ENCODE data around the gene JAM3. TPM values are rescaled to one million over a fixed set of nuclear protein-coding genes. Genes with fewer than 3 reads are reported as not detected.

The JAM3 gene
- total RNA-seq, 1 donor from 2014 or later: 3.9 TPM

GRCh38 chr11:134134167-134134566, 65.3 kb downstream of the JAM3 start:
- H3K4me3 Mint-ChIP-seq: no peak overlapping the region
- H3K27me3 Mint-ChIP-seq (ENCODE audit: insufficient read depth): peaks cover 3% of the 10 kb centered on the region
- H3K9me3 Mint-ChIP-seq: peaks cover 22% of the 10 kb centered on the region
- H3K36me3 Mint-ChIP-seq (ENCODE audit: low read depth): peaks cover 4% of the 10 kb centered on the region
- H3K27ac Mint-ChIP-seq: no peak overlapping the region
- H3K4me1 Mint-ChIP-seq (ENCODE audit: low read depth): no peaks in the 10 kb centered on the region
- DNase-seq (ENCODE audit: low spot score): no peak
- intact Hi-C loops (cut with micrococcal nuclease): no loop called here

DNA sequence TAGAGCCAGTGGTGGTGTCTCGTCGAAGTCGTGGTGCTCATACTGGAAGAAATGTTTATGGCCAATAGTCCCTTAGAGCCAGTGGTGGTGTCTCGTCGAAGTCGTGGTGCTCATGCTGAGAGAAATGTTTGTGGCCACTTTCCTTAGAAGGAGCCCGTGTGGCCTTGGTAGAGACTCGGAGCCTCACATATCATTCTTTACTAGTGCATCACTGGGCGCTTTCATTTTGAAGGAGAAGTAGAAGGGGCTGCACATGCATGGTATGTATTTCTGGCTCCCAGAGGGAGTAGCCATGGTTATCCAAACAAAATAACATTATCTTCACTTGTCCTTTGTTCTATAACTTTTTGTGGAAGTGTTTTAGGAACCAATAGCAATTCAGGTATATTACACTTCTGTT, 69.5 kb downstream of the JAM3 start:
- DNase-seq (ENCODE audit: low spot score): no peak
- Mint-ChIP-seq H3K4me1 (ENCODE audit: low read depth) (peaks cover under 1% of the 10 kb centered on the region), H3K27me3 (ENCODE audit: insufficient read depth) (peaks cover 3% of the 10 kb centered on the region), H3K36me3 (ENCODE audit: low read depth) (peaks cover 1% of the 10 kb centered on the region), H3K27ac (no peak overlapping the region), H3K9me3 (peaks cover 4% of the 10 kb centered on the region), H3K4me3 (no peak overlapping the region)
- intact Hi-C loops (cut with micrococcal nuclease): loop anchor here (5.0 kb wide), 2 partner anchors 71 to 191 kb away; partner anchors contain the start of gene JAM3

DNA sequence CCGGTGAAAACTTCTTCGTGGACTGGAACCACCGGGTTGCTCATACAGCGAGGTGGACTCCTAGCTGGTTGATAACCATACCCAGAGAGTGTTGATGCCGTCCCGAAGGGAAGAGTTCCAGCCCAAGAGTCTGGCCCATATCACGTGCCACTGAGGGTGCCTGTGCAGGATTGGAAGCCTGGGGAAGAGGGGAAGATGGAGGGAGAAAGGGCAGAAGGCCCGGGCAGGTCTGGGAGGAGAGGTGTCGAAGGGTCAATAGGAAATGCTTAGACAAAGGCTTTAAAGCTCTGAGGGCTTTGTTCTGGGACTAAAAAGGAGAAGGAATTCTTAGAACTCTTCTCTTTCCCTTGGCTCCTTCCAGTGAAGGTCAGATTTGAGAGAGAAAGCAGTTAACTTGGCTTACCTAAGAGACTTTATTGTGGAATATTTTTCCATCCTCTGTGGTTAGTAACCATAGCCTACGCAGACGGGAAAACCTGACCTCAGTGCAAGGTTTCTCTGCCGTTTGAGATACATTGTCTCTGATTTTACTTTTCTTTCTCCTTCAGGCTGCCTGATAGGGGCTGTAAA, 70.5 kb downstream of the JAM3 start:
- Mint-ChIP-seq H3K4me3 (no peak overlapping the region), H3K4me1 (ENCODE audit: low read depth) (peaks cover 11% of the 10 kb centered on the region), H3K27me3 (ENCODE audit: insufficient read depth) (peaks cover 2% of the 10 kb centered on the region), H3K9me3 (no peaks in the 10 kb centered on the region), H3K36me3 (ENCODE audit: low read depth) (peaks cover 5% of the 10 kb centered on the region), H3K27ac (no peak overlapping the region)
- intact Hi-C loops (cut with micrococcal nuclease): loop anchor here (1.0 to 5.0 kb wide), 4 partner anchors 72 to 212 kb away; partner anchors contain the start of gene JAM3
- no peak for DNase-seq (ENCODE audit: low spot score)

- intact Hi-C loops (cut with micrococcal nuclease): loop anchor here (1.0 to 5.0 kb wide), 4 partner anchors 73 to 213 kb away; partner anchors contain the start of gene JAM3
- peak; percentile 26 for DNase-seq (ENCODE audit: low spot score)
- no peaks in the 10 kb centered on the region for H3K9me3 Mint-ChIP-seq
- H3K4me1 Mint-ChIP-seq (ENCODE audit: low read depth): peaks cover 13% of the 10 kb centered on the region
- H3K36me3 Mint-ChIP-seq (ENCODE audit: low read depth): peaks cover 6% of the 10 kb centered on the region
- no peak overlapping the region for H3K27ac Mint-ChIP-seq
- no peaks in the 10 kb centered on the region for H3K27me3 Mint-ChIP-seq (ENCODE audit: insufficient read depth)
- no peak overlapping the region for H3K4me3 Mint-ChIP-seq
Measured at GRCh38 chr11:134139873-134140331, 71.0 kb downstream of the JAM3 start.

- no peak for DNase-seq (ENCODE audit: low spot score)
- Mint-ChIP-seq H3K4me1 (ENCODE audit: low read depth) (peaks cover 13% of the 10 kb centered on the region), H3K4me3 (no peak overlapping the region), H3K9me3 (no peaks in the 10 kb centered on the region), H3K36me3 (ENCODE audit: low read depth) (peaks cover 6% of the 10 kb centered on the region), H3K27ac (no peak overlapping the region), H3K27me3 (ENCODE audit: insufficient read depth) (no peaks in the 10 kb centered on the region)
- intact Hi-C loops (cut with micrococcal nuclease): no loop called here
Measured at GRCh38 chr11:134140961-134141490, 72.2 kb downstream of the JAM3 start.

GRCh38 chr11:134142536-134142935, 73.7 kb downstream of the JAM3 start:
- Mint-ChIP-seq H3K27ac (no peak overlapping the region), H3K4me3 (no peak overlapping the region), H3K9me3 (no peaks in the 10 kb centered on the region), H3K4me1 (ENCODE audit: low read depth) (peaks cover 13% of the 10 kb centered on the region), H3K36me3 (ENCODE audit: low read depth) (peaks cover 6% of the 10 kb centered on the region), H3K27me3 (ENCODE audit: insufficient read depth) (no peaks in the 10 kb centered on the region)
- intact Hi-C loops (cut with micrococcal nuclease): no loop called here
- DNase-seq (ENCODE audit: low spot score): no peak

DNA sequence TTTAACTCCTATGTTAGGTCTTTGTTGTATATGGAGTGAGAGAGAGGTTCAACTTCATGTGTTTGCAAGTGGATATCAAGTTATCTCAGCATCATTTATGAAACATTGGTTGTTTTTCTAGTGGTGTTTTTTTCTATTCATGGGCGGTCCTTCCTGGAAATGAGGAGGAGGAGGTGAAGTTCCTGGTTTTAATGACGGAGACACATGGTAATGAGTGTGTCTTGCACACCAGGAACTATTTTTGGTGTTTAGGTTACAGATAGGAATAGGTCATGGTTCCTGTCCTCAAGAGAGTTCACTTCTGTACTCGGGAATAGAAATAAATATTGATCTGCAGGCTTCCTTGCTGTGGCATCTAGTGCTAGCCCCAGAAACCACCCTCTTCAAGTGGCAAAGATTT, 74.9 kb downstream of the JAM3 start:
- Mint-ChIP-seq H3K36me3 (ENCODE audit: low read depth) (peaks cover 6% of the 10 kb centered on the region), H3K27ac (peak overlapping the region; percentile 5), H3K4me1 (ENCODE audit: low read depth) (peaks cover 13% of the 10 kb centered on the region), H3K27me3 (ENCODE audit: insufficient read depth) (no peaks in the 10 kb centered on the region), H3K4me3 (no peak overlapping the region), H3K9me3 (no peaks in the 10 kb centered on the region)
- intact Hi-C loops (cut with micrococcal nuclease): no loop called here
- DNase-seq (ENCODE audit: low spot score): no peak

GRCh38 chr11:134144744-134145143, 75.9 kb downstream of the JAM3 start:
- H3K36me3 Mint-ChIP-seq (ENCODE audit: low read depth): peaks cover 6% of the 10 kb centered on the region
- peaks cover 13% of the 10 kb centered on the region for H3K4me1 Mint-ChIP-seq (ENCODE audit: low read depth)
- H3K4me3 Mint-ChIP-seq: no peak overlapping the region
- no peak for DNase-seq (ENCODE audit: low spot score)
- H3K27me3 Mint-ChIP-seq (ENCODE audit: insufficient read depth): no peaks in the 10 kb centered on the region
- no peak overlapping the region for H3K27ac Mint-ChIP-seq
- H3K9me3 Mint-ChIP-seq: no peaks in the 10 kb centered on the region
- intact Hi-C loops (cut with micrococcal nuclease): no loop called here

DNA sequence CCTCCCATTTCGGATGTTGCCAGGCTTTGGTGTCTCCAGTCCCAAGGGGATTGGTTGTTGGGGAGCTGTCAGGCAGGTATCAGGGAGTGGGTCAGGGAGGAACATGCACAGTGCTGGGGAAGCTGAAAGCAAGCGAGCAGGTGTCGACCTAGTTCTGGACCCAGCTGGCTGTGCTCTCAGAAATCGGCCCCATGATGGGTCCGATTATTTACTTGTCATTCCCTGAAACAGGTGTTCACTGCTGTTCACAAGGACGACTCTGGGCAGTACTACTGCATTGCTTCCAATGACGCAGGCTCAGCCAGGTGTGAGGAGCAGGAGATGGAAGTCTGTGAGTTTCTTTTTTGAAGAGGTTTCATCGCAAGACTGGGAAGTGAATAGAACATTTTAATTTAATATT, 76.8 kb downstream of the JAM3 start:
- Mint-ChIP-seq H3K4me3 (no peak overlapping the region), H3K9me3 (no peaks in the 10 kb centered on the region), H3K36me3 (ENCODE audit: low read depth) (peaks cover 8% of the 10 kb centered on the region), H3K4me1 (ENCODE audit: low read depth) (peaks cover 13% of the 10 kb centered on the region), H3K27me3 (ENCODE audit: insufficient read depth) (no peaks in the 10 kb centered on the region), H3K27ac (no peak overlapping the region)
- DNase-seq (ENCODE audit: low spot score): no peak
- intact Hi-C loops (cut with micrococcal nuclease): no loop called here

GRCh38 chr11:134146598-134146997, 77.7 kb downstream of the JAM3 start:
- Mint-ChIP-seq H3K27me3 (ENCODE audit: insufficient read depth) (no peaks in the 10 kb centered on the region), H3K4me1 (ENCODE audit: low read depth) (peaks cover 13% of the 10 kb centered on the region), H3K36me3 (ENCODE audit: low read depth) (peaks cover 16% of the 10 kb centered on the region), H3K9me3 (no peaks in the 10 kb centered on the region), H3K27ac (no peak overlapping the region), H3K4me3 (no peak overlapping the region)
- no peak for DNase-seq (ENCODE audit: low spot score)
- intact Hi-C loops (cut with micrococcal nuclease): no loop called here

GRCh38 chr11:134149371-134149770, 80.5 kb downstream of the JAM3 start:
- DNase-seq (ENCODE audit: low spot score): no peak
- intact Hi-C loops (cut with micrococcal nuclease): no loop called here
- no peaks in the 10 kb centered on the region for H3K27me3 Mint-ChIP-seq (ENCODE audit: insufficient read depth)
- H3K4me3 Mint-ChIP-seq: no peak overlapping the region
- H3K27ac Mint-ChIP-seq: no peak overlapping the region
- H3K4me1 Mint-ChIP-seq (ENCODE audit: low read depth): peaks cover 2% of the 10 kb centered on the region
- H3K36me3 Mint-ChIP-seq (ENCODE audit: low read depth): peaks cover 20% of the 10 kb centered on the region
- H3K9me3 Mint-ChIP-seq: no peaks in the 10 kb centered on the region

DNA sequence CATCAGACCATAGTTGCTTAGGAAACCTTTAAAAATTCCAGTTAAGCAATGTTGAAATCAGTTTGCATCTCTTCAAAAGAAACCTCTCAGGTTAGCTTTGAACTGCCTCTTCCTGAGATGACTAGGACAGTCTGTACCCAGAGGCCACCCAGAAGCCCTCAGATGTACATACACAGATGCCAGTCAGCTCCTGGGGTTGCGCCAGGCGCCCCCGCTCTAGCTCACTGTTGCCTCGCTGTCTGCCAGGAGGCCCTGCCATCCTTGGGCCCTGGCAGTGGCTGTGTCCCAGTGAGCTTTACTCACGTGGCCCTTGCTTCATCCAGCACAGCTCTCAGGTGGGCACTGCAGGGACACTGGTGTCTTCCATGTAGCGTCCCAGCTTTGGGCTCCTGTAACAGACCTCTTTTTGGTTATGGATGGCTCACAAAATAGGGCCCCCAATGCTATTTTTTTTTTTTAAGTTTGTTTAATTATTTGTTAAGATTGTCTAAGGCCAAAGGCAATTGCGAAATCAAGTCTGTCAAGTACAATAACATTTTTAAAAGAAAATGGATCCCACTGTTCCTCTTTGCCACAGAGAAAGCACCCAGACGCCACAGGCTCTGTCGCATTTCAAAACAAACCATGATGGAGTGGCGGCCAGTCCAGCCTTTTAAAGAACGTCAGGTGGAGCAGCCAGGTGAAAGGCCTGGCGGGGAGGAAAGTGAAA, 81.5 kb downstream of the JAM3 start:
- H3K27me3 Mint-ChIP-seq (ENCODE audit: insufficient read depth): no peaks in the 10 kb centered on the region
- H3K27ac Mint-ChIP-seq: no peak overlapping the region
- H3K36me3 Mint-ChIP-seq (ENCODE audit: low read depth): peaks cover 30% of the 10 kb centered on the region
- intact Hi-C loops (cut with micrococcal nuclease): no loop called here
- no peaks in the 10 kb centered on the region for H3K9me3 Mint-ChIP-seq
- H3K4me1 Mint-ChIP-seq (ENCODE audit: low read depth): no peaks in the 10 kb centered on the region
- H3K4me3 Mint-ChIP-seq: no peak overlapping the region
- DNase-seq (ENCODE audit: low spot score): no peak

- Mint-ChIP-seq H3K27ac (no peak overlapping the region), H3K27me3 (ENCODE audit: insufficient read depth) (no peaks in the 10 kb centered on the region), H3K9me3 (no peaks in the 10 kb centered on the region), H3K4me1 (ENCODE audit: low read depth) (no peaks in the 10 kb centered on the region), H3K36me3 (ENCODE audit: low read depth) (peaks cover 38% of the 10 kb centered on the region), H3K4me3 (no peak overlapping the region)
- intact Hi-C loops (cut with micrococcal nuclease): no loop called here
- no peak for DNase-seq (ENCODE audit: low spot score)
Measured at GRCh38 chr11:134151083-134151747, 82.3 kb downstream of the JAM3 start.
